GM21390 (cell line): ENCODE measurements around the gene NANOS3.

ENCODE experiments used
- ATAC-seq: cut with Tn5 transposase; IDR thresholded peaks from one replicate; pipeline ENCODE4 v1.9.1; 2021; ENCODE audit not compliant: unreplicated experiment

The NANOS3 gene

GRCh38 chr19:13864667-13865570 is 12.0 kb upstream of the NANOS3 start:
- ATAC-seq, result no peak

- ATAC-seq, result no peak
Observed at GRCh38 chr19:13865571-13866462, 11.1 kb upstream of the NANOS3 start.

- ATAC-seq, result no peak
Observed at GRCh38 chr19:13866463-13867046, 10.4 kb upstream of the NANOS3 start.

- ATAC-seq, result no peak
Observed at GRCh38 chr19:13868663-13869062, 8.3 kb upstream of the NANOS3 start.

GRCh38 chr19:13869281-13869680 is 7.7 kb upstream of the NANOS3 start:
- no peak for ATAC-seq

GRCh38 chr19:13870873-13871272 is 6.1 kb upstream of the NANOS3 start:
- ATAC-seq, result no peak

GRCh38 chr19:13872339-13872694 is 4.6 kb upstream of the NANOS3 start:
- ATAC-seq, result no peak

- ATAC-seq, result no peak
Observed at GRCh38 chr19:13872695-13873389, 4.1 kb upstream of the NANOS3 start.

GRCh38 chr19:13873834-13874515 is 3.0 kb upstream of the NANOS3 start:
- no peak for ATAC-seq

- ATAC-seq, result no peak
Observed at GRCh38 chr19:13875824-13876223, 1.1 kb upstream of the NANOS3 start.

- no peak for ATAC-seq
Observed at GRCh38 chr19:13877303-13877702, 369 bp downstream of the NANOS3 start.

- peak; percentile 81 for ATAC-seq
Observed at GRCh38 chr19:13880059-13881043, 3.4 kb downstream of the NANOS3 start.

- ATAC-seq, result no peak
Observed at GRCh38 chr19:13881251-13881691, 4.3 kb downstream of the NANOS3 start.

GRCh38 chr19:13881692-13882418 is 4.9 kb downstream of the NANOS3 start:
- no peak for ATAC-seq

- no peak for ATAC-seq
Observed at GRCh38 chr19:13882419-13882795, 5.5 kb downstream of the NANOS3 start.

- ATAC-seq, result no peak
Observed at GRCh38 chr19:13882836-13883235, 5.9 kb downstream of the NANOS3 start.

- ATAC-seq, result no peak
Observed at GRCh38 chr19:13883516-13884064, 6.7 kb downstream of the NANOS3 start.
